ENCODE results near the gene NUP188. TPM values are rescaled to one million over a fixed set of nuclear protein-coding genes. Genes with fewer than 3 reads are reported as not detected.

NUP188 gene
- total and polyA plus RNA-seq, 2 donors (not counting 1 experiment from before 2014, with no cell fraction given) = 42.8 to 83.6 TPM

DNA sequence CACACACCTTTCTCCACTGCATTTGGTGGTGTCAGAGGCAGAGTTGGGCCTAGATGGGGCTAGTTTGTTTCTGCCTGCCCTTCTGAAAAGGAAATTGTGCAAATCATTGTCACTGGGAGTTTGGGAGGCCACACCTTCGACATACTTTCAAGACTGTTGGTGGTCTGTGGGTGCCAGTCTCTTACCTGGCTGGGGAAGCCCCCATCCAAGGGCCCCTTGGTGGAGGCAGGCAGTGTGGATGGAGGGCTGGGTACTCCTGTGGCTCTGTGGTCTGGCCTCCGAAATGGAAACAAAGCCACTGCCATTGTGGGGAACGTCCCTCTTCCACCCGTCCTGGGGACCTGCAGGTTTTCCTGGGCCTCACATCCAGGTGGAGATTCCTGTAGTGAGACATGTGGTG, 37.6 kb upstream of the NUP188 start:
- no peaks in the 10 kb centered on the region for H3K9me3 Mint-ChIP-seq (ENCODE audit: insufficient read depth)
- H3K4me1 Mint-ChIP-seq = peaks cover 5% of the 10 kb centered on the region

DNA sequence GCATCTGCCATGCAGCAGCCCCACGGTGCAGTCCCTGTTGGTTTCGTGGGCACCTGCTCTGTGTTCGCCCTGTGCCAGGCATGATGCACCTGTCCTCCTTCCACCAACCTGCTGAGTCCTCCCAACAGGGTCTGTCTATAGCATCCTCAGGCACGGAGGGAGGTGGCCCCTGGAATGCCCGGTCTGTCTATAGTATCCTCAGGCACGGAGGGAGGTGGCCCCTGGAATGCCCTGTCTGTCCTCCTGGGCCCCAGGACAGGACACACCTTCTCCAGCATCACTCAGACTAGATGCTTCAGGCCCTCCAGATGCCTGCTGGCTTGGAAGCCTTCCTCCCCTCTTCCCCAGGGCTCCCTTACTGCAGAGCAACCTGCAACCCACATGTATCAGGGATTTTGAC, 36.6 kb upstream of the NUP188 start:
- TF ChIP-seq EZH2 (IDR thresholded peaks at IDR 0.05; ENCODE audit: borderline replicate concordance, insufficient read depth, low read depth, low read length, poor library complexity, severe bottlenecking) = no peak
- TF ChIP-seq, protein P1, sequence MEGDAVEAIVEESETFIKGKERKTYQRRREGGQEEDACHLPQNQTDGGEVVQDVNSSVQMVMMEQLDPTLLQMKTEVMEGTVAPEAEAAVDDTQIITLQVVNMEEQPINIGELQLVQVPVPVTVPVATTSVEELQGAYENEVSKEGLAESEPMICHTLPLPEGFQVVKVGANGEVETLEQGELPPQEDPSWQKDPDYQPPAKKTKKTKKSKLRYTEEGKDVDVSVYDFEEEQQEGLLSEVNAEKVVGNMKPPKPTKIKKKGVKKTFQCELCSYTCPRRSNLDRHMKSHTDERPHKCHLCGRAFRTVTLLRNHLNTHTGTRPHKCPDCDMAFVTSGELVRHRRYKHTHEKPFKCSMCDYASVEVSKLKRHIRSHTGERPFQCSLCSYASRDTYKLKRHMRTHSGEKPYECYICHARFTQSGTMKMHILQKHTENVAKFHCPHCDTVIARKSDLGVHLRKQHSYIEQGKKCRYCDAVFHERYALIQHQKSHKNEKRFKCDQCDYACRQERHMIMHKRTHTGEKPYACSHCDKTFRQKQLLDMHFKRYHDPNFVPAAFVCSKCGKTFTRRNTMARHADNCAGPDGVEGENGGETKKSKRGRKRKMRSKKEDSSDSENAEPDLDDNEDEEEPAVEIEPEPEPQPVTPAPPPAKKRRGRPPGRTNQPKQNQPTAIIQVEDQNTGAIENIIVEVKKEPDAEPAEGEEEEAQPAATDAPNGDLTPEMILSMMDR (IDR thresholded peaks at IDR 0.05) = no peak
- no peaks in the 10 kb centered on the region for H3K9me3 Mint-ChIP-seq (ENCODE audit: insufficient read depth)
- CTCF ChIA-PET = no interaction called here
- Histone ChIP-seq H3K4me2 (replicated peaks; ENCODE audit: low read depth, low read length, poor library complexity, severe bottlenecking) (no peak overlapping the region), H3K27ac (ENCODE audit: low read length in 2 of 2) (no peak overlapping the region), H3K79me2 (ENCODE audit: control insufficient read depth, insufficient read depth, low read length) (peaks cover 70% of the 10 kb centered on the region), H3K27me3 (replicated peaks in 1 of 4; ENCODE audit: control extremely low read depth in 1 of 4, control insufficient read depth in 3 of 4, insufficient read depth in 4 of 4, low read length in 3 of 4) (no peaks in the 10 kb centered on the region), H3K4me3 (ENCODE audit: control extremely low read depth in 1 of 5, extremely low read depth in 1 of 5, insufficient read depth in 1 of 5, low read depth in 2 of 5, low read length in 4 of 5) (no peak overlapping the region), H3K9me3 (ENCODE audit: control extremely low read depth in 1 of 3, control insufficient read depth in 2 of 3, insufficient read depth in 1 of 3, low read length in 2 of 3) (no peaks in the 10 kb centered on the region), H4K20me1 (ENCODE audit: control insufficient read depth, insufficient read depth, low read length, poor library complexity, severe bottlenecking) (peaks cover 31% of the 10 kb centered on the region), H3K36me3 (replicated peaks in 1 of 2; ENCODE audit: control extremely low read depth in 1 of 2, control insufficient read depth in 1 of 2, extremely low read depth in 1 of 2, insufficient read depth in 2 of 2, low read length in 1 of 2) (peaks cover 0 to 40% of the 10 kb centered on the region in 2 experiments), H2AFZ (ENCODE audit: insufficient read depth, low read depth, low read length, poor library complexity, severe bottlenecking) (no peak overlapping the region), H3K9ac (ENCODE audit: low read length) (no peak overlapping the region), H3K4me1 (ENCODE audit: control insufficient read depth in 2 of 2, insufficient read depth in 2 of 2, low read length in 2 of 2) (no peaks in the 10 kb centered on the region)
- peaks cover 5% of the 10 kb centered on the region for H3K4me1 Mint-ChIP-seq
- no peak overlapping the region for H3K27ac Mint-ChIP-seq
- no peak for DNase-seq
- 91% methylated on average over 6 of the region's 6 CpGs for WGBS (ENCODE audit: insufficient coverage)
- POLR2A ChIA-PET = interaction anchor here (0.6 kb wide), 1 partner anchor 19 kb away, joined by 4 read pairs; no protein-coding TSS in a partner anchor
- no peak for ATAC-seq (ENCODE audit: low read depth)
- intact Hi-C loops (cut with micrococcal nuclease) = no loop called here
- H3K4me3 Mint-ChIP-seq = no peak overlapping the region
- no peaks in the 10 kb centered on the region for H3K27me3 Mint-ChIP-seq

More for the DNA sequence above, 37.6 kb upstream of the NUP188 start:
- no peak overlapping the region for H3K27ac ChIP-seq (ENCODE audit: low read length in 2 of 2)
- H3K9ac ChIP-seq (ENCODE audit: low read length) = no peak overlapping the region
- TF ChIP-seq, protein P1 (IDR thresholded peaks at IDR 0.05) = no peak
- no peak for TF ChIP-seq EZH2 (IDR thresholded peaks at IDR 0.05; ENCODE audit: borderline replicate concordance, insufficient read depth, low read depth, low read length, poor library complexity, severe bottlenecking)
- no peak overlapping the region for H2AFZ ChIP-seq (ENCODE audit: insufficient read depth, low read depth, low read length, poor library complexity, severe bottlenecking)
- no peak overlapping the region for H3K4me3 Mint-ChIP-seq
- no peak overlapping the region for H3K4me3 ChIP-seq (ENCODE audit: control extremely low read depth in 1 of 5, extremely low read depth in 1 of 5, insufficient read depth in 1 of 5, low read depth in 2 of 5, low read length in 4 of 5)
- H3K27me3 Mint-ChIP-seq = no peaks in the 10 kb centered on the region
- WGBS (ENCODE audit: insufficient coverage) = 87% methylated on average over 4 of the region's 4 CpGs
- no peaks in the 10 kb centered on the region for H3K27me3 ChIP-seq (replicated peaks in 1 of 4; ENCODE audit: control extremely low read depth in 1 of 4, control insufficient read depth in 3 of 4, insufficient read depth in 4 of 4, low read length in 3 of 4)
- POLR2A ChIA-PET = no interaction called here
- no peak overlapping the region for H3K4me2 ChIP-seq (replicated peaks; ENCODE audit: low read depth, low read length, poor library complexity, severe bottlenecking)
- H3K79me2 ChIP-seq (ENCODE audit: control insufficient read depth, insufficient read depth, low read length) = peaks cover 70% of the 10 kb centered on the region
- ATAC-seq (ENCODE audit: low read depth) = no peak
- H3K9me3 ChIP-seq (ENCODE audit: control extremely low read depth in 1 of 3, control insufficient read depth in 2 of 3, insufficient read depth in 1 of 3, low read length in 2 of 3) = no peaks in the 10 kb centered on the region
- H3K4me1 ChIP-seq (ENCODE audit: control insufficient read depth in 2 of 2, insufficient read depth in 2 of 2, low read length in 2 of 2) = no peaks in the 10 kb centered on the region
- peaks cover 0 to 40% of the 10 kb centered on the region in 2 experiments for H3K36me3 ChIP-seq (replicated peaks in 1 of 2; ENCODE audit: control extremely low read depth in 1 of 2, control insufficient read depth in 1 of 2, extremely low read depth in 1 of 2, insufficient read depth in 2 of 2, low read length in 1 of 2)
- intact Hi-C loops (cut with micrococcal nuclease) = no loop called here
- DNase-seq = no peak
- H4K20me1 ChIP-seq (ENCODE audit: control insufficient read depth, insufficient read depth, low read length, poor library complexity, severe bottlenecking) = peaks cover 31% of the 10 kb centered on the region
- CTCF ChIA-PET = no interaction called here
- no peak overlapping the region for H3K27ac Mint-ChIP-seq

Data from B cell (primary cell).